H1 (cell line): ENCODE measurements around the gene U2AF1L4.

Experiments
- BRCA1 ChIP-seq: IDR thresholded peaks from 2 replicates; pipeline ENCODE4 v1.6.1; 2012; ENCODE audit warnings: low read depth, low read length, improper control_type of control experiment
- CHD2 ChIP-seq: IDR thresholded peaks from 2 replicates; pipeline ENCODE4 v1.6.1; 2012; ENCODE audit warnings: low read length, improper control_type of control experiment
- FOSL1 ChIP-seq: IDR thresholded peaks from 2 replicates; pipeline ENCODE4 v1.6.1; 2011; ENCODE audit warnings: mild to moderate bottlenecking, low read depth, low read length, moderate library complexity; ENCODE audit not compliant: insufficient read depth
- JUND ChIP-seq: IDR thresholded peaks from 2 replicates; pipeline ENCODE4 v1.6.1; 2011; ENCODE audit warnings: mild to moderate bottlenecking, improper control_type of control experiment, low read length
- POLR2A ChIP-seq, 2 experiments: IDR thresholded peaks; 1 replicate in 1 of 2; 2 replicates in 1 of 2; pipeline ENCODE4 v1.6.1; 2011; ENCODE audit warnings: low read depth in 2 of 2, low read length in 2 of 2, mild to moderate bottlenecking in 2 of 2; ENCODE audit errors: control extremely low read depth in 1 of 2
- POLR2AphosphoS5 ChIP-seq: IDR thresholded peaks from 2 replicates; pipeline ENCODE4 v1.6.1; 2011; ENCODE audit warnings: low read depth, low read length
- SP1 ChIP-seq: IDR thresholded peaks from 2 replicates; pipeline ENCODE4 v1.6.1; 2011; ENCODE audit warnings: low read depth, low read length
- SRF ChIP-seq: IDR thresholded peaks from 2 replicates; pipeline ENCODE4 v1.6.1; 2011; ENCODE audit warnings: mild to moderate bottlenecking, low read depth, low read length, moderate library complexity
- TAF1 ChIP-seq: IDR thresholded peaks from 2 replicates; pipeline ENCODE4 v1.6.1; 2011; ENCODE audit warnings: mild to moderate bottlenecking, low read depth, low read length
- TCF12 ChIP-seq: IDR thresholded peaks from 2 replicates; pipeline ENCODE4 v1.6.1; 2011; ENCODE audit warnings: low read depth, mild to moderate bottlenecking, low read length
- ZNF274 ChIP-seq: IDR thresholded peaks from 2 replicates; pipeline ENCODE4 v1.7.0; 2012; ENCODE audit warnings: low read length, borderline replicate concordance; ENCODE audit errors: extremely low read depth
- TF ChIP-seq, protein P1 (sequence below), 3 experiments: IDR thresholded peaks; 1 replicate in 2 of 3; 2 replicates in 1 of 3; pipeline versions ENCODE4 v1.5.1 to v1.6.1; 2011; ENCODE audit warnings: low read length in 3 of 3, mild to moderate bottlenecking in 3 of 3, inconsistent platforms in 2 of 3, low read depth in 1 of 3, moderate library complexity in 1 of 3; ENCODE audit not compliant: insufficient read depth in 1 of 3; ENCODE audit errors: control extremely low read depth in 1 of 3
- TF ChIP-seq, protein P2 (sequence below): IDR thresholded peaks from 2 replicates; pipeline ENCODE4 v1.6.1; 2012; ENCODE audit warnings: inconsistent platforms
- TF ChIP-seq, protein P3 (sequence below): IDR thresholded peaks from 2 replicates; pipeline ENCODE4 v1.6.1; 2011; ENCODE audit warnings: low read depth, mild to moderate bottlenecking, low read length; ENCODE audit not compliant: insufficient read depth

DNA sequence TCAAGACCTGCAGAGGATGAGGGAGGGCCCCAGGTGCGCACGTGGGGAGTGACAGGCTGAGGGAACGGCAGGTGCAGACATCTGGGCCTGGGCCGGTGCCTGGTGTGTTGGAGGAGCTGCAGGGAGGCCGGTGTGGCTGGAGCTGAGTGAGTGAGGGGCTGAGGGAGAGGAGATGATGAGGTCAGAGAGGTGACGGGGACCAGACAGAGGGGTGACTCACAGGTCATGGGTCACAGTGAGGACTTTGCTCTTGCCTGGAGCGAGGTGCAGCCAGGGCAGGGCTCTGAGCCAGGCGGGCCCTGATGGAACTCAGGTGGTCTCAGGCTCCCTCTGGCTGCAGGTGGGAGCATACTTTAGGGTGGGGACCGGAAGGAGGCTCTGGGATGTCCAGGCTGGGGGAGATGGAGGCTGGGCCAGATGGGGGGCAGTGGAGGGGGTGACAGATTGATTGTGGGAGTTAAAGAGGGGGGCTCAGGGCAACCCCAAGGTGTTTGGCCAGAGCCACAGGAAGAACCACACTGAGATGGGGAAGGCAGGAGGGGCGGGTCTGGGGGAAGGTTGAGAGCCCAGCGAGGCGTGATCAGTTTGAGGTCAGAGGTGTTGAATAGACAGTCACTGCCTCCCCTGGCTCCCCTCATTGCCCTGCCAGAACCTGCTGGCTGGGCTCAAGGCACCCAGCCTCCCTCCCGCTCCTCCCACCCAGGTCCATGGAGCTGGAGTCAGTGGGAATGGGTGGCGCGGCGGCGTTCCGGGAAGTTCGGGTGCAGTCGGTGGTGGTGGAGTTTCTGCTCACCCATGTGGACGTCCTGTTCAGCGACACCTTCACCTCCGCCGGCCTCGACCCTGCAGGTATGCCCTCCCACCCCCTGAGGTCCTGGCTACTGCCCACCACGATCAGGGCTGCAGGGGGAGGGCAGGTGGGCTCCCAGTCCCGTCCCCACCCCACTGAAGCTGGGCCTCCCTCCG, 38.5 kb upstream of the U2AF1L4 start:
- TF ChIP-seq, protein P1, sequence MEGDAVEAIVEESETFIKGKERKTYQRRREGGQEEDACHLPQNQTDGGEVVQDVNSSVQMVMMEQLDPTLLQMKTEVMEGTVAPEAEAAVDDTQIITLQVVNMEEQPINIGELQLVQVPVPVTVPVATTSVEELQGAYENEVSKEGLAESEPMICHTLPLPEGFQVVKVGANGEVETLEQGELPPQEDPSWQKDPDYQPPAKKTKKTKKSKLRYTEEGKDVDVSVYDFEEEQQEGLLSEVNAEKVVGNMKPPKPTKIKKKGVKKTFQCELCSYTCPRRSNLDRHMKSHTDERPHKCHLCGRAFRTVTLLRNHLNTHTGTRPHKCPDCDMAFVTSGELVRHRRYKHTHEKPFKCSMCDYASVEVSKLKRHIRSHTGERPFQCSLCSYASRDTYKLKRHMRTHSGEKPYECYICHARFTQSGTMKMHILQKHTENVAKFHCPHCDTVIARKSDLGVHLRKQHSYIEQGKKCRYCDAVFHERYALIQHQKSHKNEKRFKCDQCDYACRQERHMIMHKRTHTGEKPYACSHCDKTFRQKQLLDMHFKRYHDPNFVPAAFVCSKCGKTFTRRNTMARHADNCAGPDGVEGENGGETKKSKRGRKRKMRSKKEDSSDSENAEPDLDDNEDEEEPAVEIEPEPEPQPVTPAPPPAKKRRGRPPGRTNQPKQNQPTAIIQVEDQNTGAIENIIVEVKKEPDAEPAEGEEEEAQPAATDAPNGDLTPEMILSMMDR (IDR thresholded peaks at IDR 0.05; ENCODE audit: control extremely low read depth in 1 of 3, insufficient read depth in 1 of 3, low read depth in 1 of 3, low read length in 3 of 3), result peak; percentile 60 to 67 (median 64)
- TF ChIP-seq, protein P2, sequence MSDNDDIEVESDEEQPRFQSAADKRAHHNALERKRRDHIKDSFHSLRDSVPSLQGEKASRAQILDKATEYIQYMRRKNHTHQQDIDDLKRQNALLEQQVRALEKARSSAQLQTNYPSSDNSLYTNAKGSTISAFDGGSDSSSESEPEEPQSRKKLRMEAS, result no peak
- TF ChIP-seq ZNF274 (no peak), SP1 (no peak), SRF (no peak), POLR2A (IDR thresholded peaks at IDR 0.05; ENCODE audit: control extremely low read depth in 1 of 2, low read depth in 2 of 2, low read length in 2 of 2) (no peak), CHD2 (no peak), BRCA1 (no peak), POLR2AphosphoS5 (no peak), TCF12 (no peak), TAF1 (no peak), JUND (no peak), FOSL1 (no peak)
- TF ChIP-seq, protein P3, sequence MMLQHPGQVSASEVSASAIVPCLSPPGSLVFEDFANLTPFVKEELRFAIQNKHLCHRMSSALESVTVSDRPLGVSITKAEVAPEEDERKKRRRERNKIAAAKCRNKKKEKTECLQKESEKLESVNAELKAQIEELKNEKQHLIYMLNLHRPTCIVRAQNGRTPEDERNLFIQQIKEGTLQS, result no peak
